Right lobe of liver (tissue), 6 donors: ENCODE data around the gene SH2D3C. TPM values are rescaled to one million over a fixed set of nuclear protein-coding genes. Genes with fewer than 3 reads are reported as not detected.

Source experiments
- ATAC-seq, 4 donors: fragments of 200-7000 bp; cut with Tn5 transposase; one replicate each; pipeline ENCODE4 v1.9.1; 2020; ENCODE audit warnings: mild to moderate bottlenecking in 4 of 4, moderate library complexity in 4 of 4
- DNase-seq, 3 donors: peaks; one replicate each; pipeline ENCODE4 v3.0.0-alpha.2; 2020
- H3K27ac ChIP-seq, 3 donors: fragments of 200-600 bp; one replicate each; pipeline ENCODE4 v1.8.0; 2022
- H3K27me3 ChIP-seq, 2 donors: fragments of 200-600 bp; one replicate each; pipeline ENCODE4 v1.8.0; 2022
- H3K36me3 ChIP-seq, 4 donors: fragments of 200-600 bp; sonication (generic) in 1 of 4; one replicate each; pipeline versions ENCODE4 v1.5.1 to v1.8.0; 2017 to 2022; ENCODE audit warnings: control low read depth in 1 of 4
- H3K4me1 ChIP-seq, 4 donors: fragments of 200-600 bp; sonication (generic) in 1 of 4; one replicate each; pipeline versions ENCODE4 v1.5.1 to v1.8.0; 2017 to 2022; ENCODE audit warnings: control low read depth in 1 of 4
- H3K4me3 ChIP-seq, 3 donors: fragments of 200-600 bp; one replicate each; pipeline ENCODE4 v1.8.0; 2022
- H3K9me3 ChIP-seq, 4 donors: fragments of 200-600 bp; sonication (generic) in 1 of 4; one replicate each; pipeline versions ENCODE4 v1.5.1 to v1.8.0; 2017 to 2022; ENCODE audit warnings: control low read depth in 1 of 4
- CTCF ChIP-seq, 4 donors: fragments of 200-600 bp in 3 of 4; fragments of 450-650 bp in 1 of 4; IDR thresholded peaks; one replicate each; pipeline versions ENCODE4 v1.5.1 to v1.8.0; 2016 to 2022; ENCODE audit warnings: antibody characterized with exemption in 4 of 4, mild to moderate bottlenecking in 2 of 4
- POLR2A ChIP-seq: fragments of 450-650 bp; IDR thresholded peaks from one replicate; pipeline ENCODE4 v1.6.1; 2017; ENCODE audit warnings: antibody characterized with exemption, mild to moderate bottlenecking
- whole genome bisulfite sequencing: methylation state at CpG from one replicate; pipeline ENCODE4 v1.1.6; 2018; ENCODE audit warnings: low coverage, low lambda C conversion rate; ENCODE audit not compliant: insufficient coverage; ENCODE audit errors: missing lambda C conversion rate; 5-methylcytosine and 5-hydroxymethylcytosine counted together
- intact Hi-C, 2 donors: fragments of 100-400 bp; cut with DNase I; formaldehyde crosslinking; loops; one replicate each; pipeline versions ENCODE4 v1.11.2 to v1.14.1; 2022
- total RNA-seq, 6 experiments: library from RNA; depleted of rRNA in 2 of 6; stranded (reverse); fragments of >200 nt in 2 of 6; fragmentation: NEBNext Ultra II Directional in 3 of 6; extraction: Animal tissue kit (Norgen Biotek cat#: 25700) in 3 of 6; gene quantifications; one replicate each; pipeline versions ENCODE4 v1.1.0 to v1.2.4, GENCODE V29; 2016 to 2023
- donor health status: DM: no; HTN: yes; CAD: no.
- donor health status: DM: no; HTN: no; CAD: no.
- donor health status: DM: no; HTN: no; CAD: no.
- donor health status: DM: no; HTN: yes; CAD: no.
- donor health status: DM: no; HTN: yes; CAD: no.

SH2D3C gene
- total RNA-seq, 6 experiments from 2014 or later: 1.7 to 5.6 (median 2.7) TPM

GRCh38 chr9:127744398-127745110 is 33.9 kb downstream of the SH2D3C start:
- DNase-seq: no peak
- TF ChIP-seq CTCF (IDR thresholded peaks at IDR 0.05): no peak
- TF ChIP-seq POLR2A: no peak

GRCh38 chr9:127742435-127743088 is 35.9 kb downstream of the SH2D3C start:
- Histone ChIP-seq H3K27ac (no peak overlapping the region), H3K27me3 (peaks cover 0 to 8% of the 10 kb centered on the region in 2 donors), H3K4me3 (peak overlapping the region in 1 of 3 donors; percentile 16), H3K4me1 (no peaks in the 10 kb centered on the region), H3K9me3 (no peaks in the 10 kb centered on the region), H3K36me3 (no peaks in the 10 kb centered on the region)
- DNase-seq: no peak
- ATAC-seq: no peak
- TF ChIP-seq POLR2A (no peak), CTCF (IDR thresholded peaks at IDR 0.05) (no peak)
- intact Hi-C loops: no loop called here
- WGBS: 39% methylated on average over 17 of the region's 33 CpGs

More at GRCh38 chr9:127744398-127745110, 33.9 kb downstream of the SH2D3C start:
- no peaks in the 10 kb centered on the region for H3K9me3 ChIP-seq
- no peak overlapping the region for H3K4me3 ChIP-seq
- 70% methylated on average over 2 of the region's 19 CpGs for WGBS
- intact Hi-C loops: no loop called here
- H3K27ac ChIP-seq: no peak overlapping the region
- no peaks in the 10 kb centered on the region for H3K36me3 ChIP-seq
- no peak for ATAC-seq
- peaks cover 0 to 8% of the 10 kb centered on the region in 2 donors for H3K27me3 ChIP-seq
- H3K4me1 ChIP-seq: no peaks in the 10 kb centered on the region

GRCh38 chr9:127741831-127742434 is 36.5 kb downstream of the SH2D3C start:
- TF ChIP-seq POLR2A: no peak
- TF ChIP-seq CTCF (IDR thresholded peaks at IDR 0.05): no peak
- peak overlapping the region in 1 of 3 donors; percentile 16 for H3K4me3 ChIP-seq
- 35% methylated on average over 16 of the region's 38 CpGs for WGBS
- intact Hi-C loops: loop anchor here in 1 of 2 donors (2.0 kb wide), 1 partner anchor 39 kb away; no protein-coding TSS in a partner anchor
- no peaks in the 10 kb centered on the region for H3K9me3 ChIP-seq
- H3K27ac ChIP-seq: no peak overlapping the region
- peaks cover 0 to 8% of the 10 kb centered on the region in 2 donors for H3K27me3 ChIP-seq
- DNase-seq: peak in 2 of 3 donors; percentile 70 to 78
- peak; percentile 60 to 85 (median 74) for ATAC-seq
- no peaks in the 10 kb centered on the region for H3K4me1 ChIP-seq
- H3K36me3 ChIP-seq: no peaks in the 10 kb centered on the region

GRCh38 chr9:127739614-127740330 is 38.7 kb downstream of the SH2D3C start:
- TF ChIP-seq POLR2A: no peak
- TF ChIP-seq CTCF (IDR thresholded peaks at IDR 0.05): no peak
- no peaks in the 10 kb centered on the region for H3K9me3 ChIP-seq
- no peak overlapping the region for H3K4me3 ChIP-seq
- H3K36me3 ChIP-seq: no peaks in the 10 kb centered on the region
- no peak for ATAC-seq
- H3K27ac ChIP-seq: no peak overlapping the region
- peaks cover 0 to 8% of the 10 kb centered on the region in 2 donors for H3K27me3 ChIP-seq
- H3K4me1 ChIP-seq: no peaks in the 10 kb centered on the region
- no peak for DNase-seq
- intact Hi-C loops: loop anchor here (2.0 to 10.0 kb wide), 3 partner anchors 41 to 183 kb away; partner anchors contain the start of gene AK1 (in 1 of the 2)
- WGBS: 80% methylated on average over 2 of the region's 19 CpGs
